B cell (primary cell): Measurements from ENCODE around the gene SLC25A48.

ENCODE experiments used
- EZH2 ChIP-seq: IDR thresholded peaks from 2 replicates; pipeline ENCODE4 v1.6.1; 2012; ENCODE audit warnings: borderline replicate concordance, low read depth, mild to moderate bottlenecking, moderate library complexity, low read length; ENCODE audit not compliant: insufficient read depth, poor library complexity, severe bottlenecking
- TF ChIP-seq, protein P1 (sequence below): fragments of 200-600 bp; IDR thresholded peaks from one replicate; pipeline ENCODE4 v1.8.0; 2022; ENCODE audit warnings: antibody characterized with exemption, mild to moderate bottlenecking

DNA sequence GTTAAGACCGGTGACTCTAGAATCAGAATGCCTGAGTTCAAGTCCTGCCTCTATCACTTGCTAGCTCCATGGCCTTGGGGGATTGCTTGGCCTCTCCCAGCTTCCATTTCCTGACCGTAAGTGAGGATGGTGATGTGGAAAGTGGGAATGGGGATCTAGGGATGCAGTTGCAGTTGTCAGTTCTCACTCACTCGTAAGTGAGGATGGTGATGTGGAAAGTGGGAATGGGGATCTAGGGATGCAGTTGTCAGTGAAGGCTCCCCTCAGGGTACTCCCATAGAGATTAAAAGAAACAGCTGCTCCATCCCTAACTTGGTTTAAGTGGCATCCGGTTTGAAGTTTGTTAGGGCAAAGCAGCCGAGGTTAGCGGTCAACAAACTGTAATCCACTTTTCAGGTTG is 64.2 kb downstream of the SLC25A48 start:
- TF ChIP-seq, protein P1, sequence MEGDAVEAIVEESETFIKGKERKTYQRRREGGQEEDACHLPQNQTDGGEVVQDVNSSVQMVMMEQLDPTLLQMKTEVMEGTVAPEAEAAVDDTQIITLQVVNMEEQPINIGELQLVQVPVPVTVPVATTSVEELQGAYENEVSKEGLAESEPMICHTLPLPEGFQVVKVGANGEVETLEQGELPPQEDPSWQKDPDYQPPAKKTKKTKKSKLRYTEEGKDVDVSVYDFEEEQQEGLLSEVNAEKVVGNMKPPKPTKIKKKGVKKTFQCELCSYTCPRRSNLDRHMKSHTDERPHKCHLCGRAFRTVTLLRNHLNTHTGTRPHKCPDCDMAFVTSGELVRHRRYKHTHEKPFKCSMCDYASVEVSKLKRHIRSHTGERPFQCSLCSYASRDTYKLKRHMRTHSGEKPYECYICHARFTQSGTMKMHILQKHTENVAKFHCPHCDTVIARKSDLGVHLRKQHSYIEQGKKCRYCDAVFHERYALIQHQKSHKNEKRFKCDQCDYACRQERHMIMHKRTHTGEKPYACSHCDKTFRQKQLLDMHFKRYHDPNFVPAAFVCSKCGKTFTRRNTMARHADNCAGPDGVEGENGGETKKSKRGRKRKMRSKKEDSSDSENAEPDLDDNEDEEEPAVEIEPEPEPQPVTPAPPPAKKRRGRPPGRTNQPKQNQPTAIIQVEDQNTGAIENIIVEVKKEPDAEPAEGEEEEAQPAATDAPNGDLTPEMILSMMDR: no peak
- no peak for TF ChIP-seq EZH2
